NB4 (cell line): ENCODE results near the gene SRGAP3.

Experiments used
- CTCF ChIP-seq: IDR thresholded peaks from one replicate; pipeline ENCODE4 v1.5.1; 2012; ENCODE audit warnings: low read depth, low read length
- POLR2A ChIP-seq: IDR thresholded peaks from 2 replicates; pipeline ENCODE4 v1.6.1; 2011; ENCODE audit warnings: mild to moderate bottlenecking; ENCODE audit not compliant: insufficient read length; ENCODE audit errors: extremely low read depth

GRCh38 chr3:8984081-8984480 lies 265.4 kb downstream of the SRGAP3 start:
- TF ChIP-seq CTCF: no peak
- no peak for TF ChIP-seq POLR2A
